NOMO-1 (cell line): ENCODE measurements around the gene PRR14.
"Not testable (repeated sequence)": the region's sequence is repeated elsewhere in the genome, so short reads cannot be mapped to it uniquely, and the experiment has no call there.

Source experiments
- DNase-seq, 2 experiments: peaks; one replicate each; lab custom pipeline; 2025; ENCODE audit not compliant: unreplicated experiment in 2 of 2; lab: John Stamatoyannopoulos, UW

The PRR14 gene

GRCh38 chr16:30628628-30629540 lies 21.9 kb upstream of the PRR14 start:
- peak; percentile 62 to 81 for DNase-seq

DNA sequence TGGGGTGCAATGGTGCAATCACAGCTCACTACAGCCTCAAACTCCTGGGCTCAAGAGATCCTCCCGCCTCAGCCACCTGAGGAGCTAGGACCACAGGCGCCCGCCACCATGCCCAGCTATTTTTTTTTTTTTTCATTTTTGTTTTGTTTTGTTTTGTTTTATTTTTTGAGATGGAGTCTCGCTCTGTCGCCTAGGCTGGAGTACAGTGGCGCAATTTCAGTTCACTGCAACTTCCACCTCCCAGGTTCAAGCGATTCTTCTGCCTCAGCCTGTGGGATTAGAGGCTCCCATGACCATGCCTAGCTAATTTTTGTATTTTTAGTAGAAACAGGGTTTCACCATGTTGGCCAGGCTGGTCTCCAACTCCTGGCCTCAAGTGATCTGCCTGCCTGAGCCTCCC lies 18.3 kb upstream of the PRR14 start:
- not testable (repeated sequence) for DNase-seq

DNA sequence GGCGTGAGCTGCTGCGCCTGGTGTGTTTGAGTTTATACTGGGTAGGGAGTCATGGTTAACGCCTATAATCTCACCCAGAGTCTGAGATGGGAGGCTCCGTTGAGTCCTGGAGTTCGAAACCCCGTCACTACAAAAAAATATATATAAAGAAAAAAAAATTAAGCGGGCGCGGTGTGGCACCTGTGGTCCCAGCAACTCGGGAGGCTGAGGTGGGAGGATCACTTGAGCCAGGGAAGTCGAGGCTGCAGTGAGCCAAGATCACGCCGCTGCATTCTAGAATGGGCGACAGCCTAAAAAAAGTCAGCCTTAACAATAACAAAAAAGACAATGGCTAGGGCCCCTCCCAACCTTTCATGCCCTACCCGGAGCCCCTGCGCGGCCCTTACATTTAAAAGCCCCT lies 17.2 kb upstream of the PRR14 start:
- no peak for DNase-seq

- DNase-seq: no peak
These were observed 14.2 kb upstream of the PRR14 start for GRCh38 chr16:30636599-30636998.

GRCh38 chr16:30637139-30637538 lies 13.6 kb upstream of the PRR14 start:
- DNase-seq: not testable (repeated sequence)

GRCh38 chr16:30637944-30638343 lies 12.8 kb upstream of the PRR14 start:
- peak in 1 of 2 experiments; percentile 50 for DNase-seq

- no peak for DNase-seq
These were observed 9.3 kb upstream of the PRR14 start for GRCh38 chr16:30641378-30641982.

- DNase-seq: no peak
These were observed 6.4 kb upstream of the PRR14 start for GRCh38 chr16:30644334-30644830.

DNA sequence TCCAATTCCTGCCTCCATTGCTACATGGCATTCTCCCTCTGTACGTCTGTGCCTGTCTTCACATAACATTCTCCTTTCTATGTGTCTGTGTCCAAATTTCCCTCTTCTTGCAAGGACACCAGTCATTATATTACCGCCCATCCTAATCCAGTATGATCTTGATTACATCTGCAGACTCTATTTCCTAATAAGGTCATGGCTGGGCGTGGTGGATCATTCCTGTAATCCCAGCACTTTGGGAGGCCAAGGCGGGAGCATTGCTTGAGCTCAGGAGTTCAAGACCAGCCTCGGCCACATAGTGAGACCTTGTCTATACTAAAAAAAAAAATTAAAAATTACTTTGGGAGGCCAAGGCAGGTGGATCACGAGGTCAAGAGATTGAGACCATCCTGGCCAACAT lies 5.0 kb upstream of the PRR14 start:
- no peak for DNase-seq

DNA sequence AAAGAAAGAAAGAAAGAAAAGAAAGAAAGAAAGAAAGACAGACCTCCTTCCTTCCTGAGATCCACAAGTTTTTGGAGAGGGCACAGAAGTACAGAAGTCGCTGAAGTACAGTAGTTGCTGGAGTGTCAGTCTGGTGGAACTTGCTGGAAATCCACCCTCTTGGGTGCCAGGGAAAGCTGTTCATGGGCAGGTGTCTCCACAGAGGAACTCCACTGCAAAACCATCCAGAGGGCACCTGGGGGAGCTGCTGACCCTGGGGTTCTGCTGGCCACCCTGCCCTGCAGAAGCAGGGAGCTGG lies 3.5 kb upstream of the PRR14 start:
- no peak for DNase-seq

- peak; percentile 38 to 44 for DNase-seq
These were observed 913 bp upstream of the PRR14 start for GRCh38 chr16:30649725-30650368.

DNA sequence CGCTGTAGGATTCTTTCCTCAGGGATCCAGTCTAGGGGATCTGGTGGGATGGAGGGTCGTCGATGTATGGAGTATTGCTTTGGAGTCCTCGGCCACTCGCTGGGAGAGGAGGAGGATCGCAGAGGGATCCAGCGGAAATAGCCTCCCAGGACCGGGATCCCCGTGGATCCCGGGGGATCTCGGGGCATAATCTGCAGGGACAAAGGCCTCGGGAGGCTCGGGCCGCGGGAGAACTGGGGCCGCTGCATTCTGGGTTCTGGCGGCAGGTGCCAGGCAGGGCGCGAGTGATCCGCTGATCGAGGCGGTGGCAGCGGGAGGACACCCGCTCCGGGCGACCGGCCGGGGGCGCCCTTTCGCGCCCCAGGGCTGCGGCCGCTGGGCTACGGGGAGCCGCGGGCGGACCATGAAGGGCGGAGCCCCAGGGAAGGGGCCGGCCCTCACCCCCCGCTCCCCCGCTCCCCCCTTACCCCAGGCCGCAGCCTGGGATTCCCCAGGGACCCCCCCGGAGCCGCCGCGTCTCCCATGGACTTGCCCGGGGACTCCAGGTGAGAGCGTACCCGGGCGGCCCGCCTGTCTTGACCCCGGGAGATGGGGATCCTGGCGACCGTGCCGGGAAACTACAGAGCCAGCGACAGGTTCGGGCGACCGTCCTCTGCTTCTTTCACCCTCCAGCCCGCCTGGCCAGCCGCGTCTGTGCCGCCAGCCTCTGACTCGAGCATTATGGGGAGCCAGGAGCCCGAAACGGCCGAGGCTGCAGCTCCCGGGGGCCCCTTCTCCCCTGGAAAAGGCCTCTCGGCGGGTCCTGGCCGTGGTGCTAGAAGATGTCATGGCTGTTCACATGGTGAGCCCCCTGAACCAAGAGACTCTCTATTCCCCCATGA lies 604 bp downstream of the PRR14 start:
- peak; percentile 68 to 83 for DNase-seq

- no peak for DNase-seq
These were observed 1.2 kb downstream of the PRR14 start for GRCh38 chr16:30652005-30652296.

DNA sequence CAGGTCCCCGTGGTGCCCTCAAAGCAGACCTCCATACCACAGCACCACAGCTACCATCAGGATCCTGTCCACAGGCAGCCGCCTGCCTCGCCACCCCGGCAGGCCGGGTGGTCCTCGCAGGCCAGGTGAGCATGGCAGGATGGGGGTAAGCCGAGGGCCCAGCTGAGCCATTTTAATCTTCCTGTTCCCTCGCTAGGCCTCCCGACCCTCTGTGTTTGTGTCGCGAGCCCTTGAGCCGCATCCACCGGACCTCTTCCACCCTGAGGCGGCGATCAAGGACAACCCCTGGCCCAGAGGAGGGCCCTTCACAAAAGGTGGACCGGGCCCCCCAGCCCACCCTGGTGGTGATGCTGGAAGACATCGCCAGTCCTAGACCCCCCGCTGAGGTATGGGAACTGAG lies 2.0 kb downstream of the PRR14 start:
- DNase-seq: no peak

GRCh38 chr16:30654856-30655255 lies 4.1 kb downstream of the PRR14 start:
- no peak for DNase-seq

- DNase-seq: no peak
These were observed 5.1 kb downstream of the PRR14 start for GRCh38 chr16:30655815-30656347.

DNA sequence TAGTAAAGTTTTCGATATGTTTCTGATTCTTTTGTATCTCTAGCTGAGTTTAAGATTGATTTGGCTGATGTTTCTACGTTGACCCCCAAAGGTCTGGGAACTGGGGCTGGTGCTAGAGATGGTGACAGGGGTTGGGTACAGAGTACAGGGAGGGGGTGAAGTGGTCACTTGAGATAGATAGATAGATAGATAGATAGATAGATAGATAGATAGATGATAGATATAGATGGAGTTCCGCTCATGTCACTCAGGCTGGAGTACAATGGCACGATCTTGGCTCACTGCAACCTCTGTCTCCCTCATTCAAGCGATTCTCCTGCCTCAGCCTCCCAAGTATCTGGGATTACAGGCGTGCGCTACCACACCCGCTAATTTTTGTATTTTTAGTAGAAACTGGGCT lies 5.6 kb downstream of the PRR14 start:
- no peak for DNase-seq

DNA sequence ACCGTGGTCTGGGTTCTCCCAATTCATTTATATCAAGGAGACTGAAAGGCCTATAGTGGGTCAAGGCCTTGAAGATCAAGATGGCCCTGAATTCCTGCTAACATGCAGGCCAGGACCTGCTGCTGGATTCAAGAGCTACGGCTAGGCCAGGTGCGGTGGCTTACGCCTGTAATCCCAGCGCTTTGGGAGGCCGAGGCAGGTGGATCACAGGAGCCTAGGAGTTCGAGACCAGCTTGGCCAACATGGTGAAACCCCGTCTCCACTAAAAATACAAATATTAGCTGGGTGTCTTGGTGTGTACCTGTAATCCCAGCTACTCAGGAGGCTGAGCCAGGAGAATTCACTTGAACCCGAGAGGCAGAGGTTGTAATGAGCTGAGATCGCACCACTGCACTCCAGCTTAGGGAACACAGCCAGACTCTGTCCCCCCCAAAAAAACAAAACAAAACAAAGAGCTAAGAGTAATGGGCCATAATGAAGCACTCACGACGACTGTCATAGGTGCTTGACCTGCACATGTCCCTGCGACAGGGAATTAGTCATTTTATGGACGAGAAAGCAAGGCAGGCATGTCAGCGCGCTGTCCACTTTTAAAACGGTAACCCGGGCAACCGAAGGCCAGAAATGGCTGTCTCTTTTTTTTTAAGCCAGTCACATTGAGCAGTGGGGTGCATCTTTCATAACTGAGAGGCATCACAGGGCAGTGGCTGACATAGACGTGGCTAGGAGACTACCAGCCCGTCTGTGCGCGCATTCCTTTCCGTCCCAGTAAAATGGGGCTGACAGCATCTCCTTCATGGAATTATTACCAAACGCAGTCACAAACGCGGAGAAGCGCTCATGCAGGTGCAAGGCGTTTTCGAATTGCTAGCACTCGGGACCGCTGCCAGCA lies 6.5 kb downstream of the PRR14 start:
- DNase-seq: peak in 1 of 2 experiments; percentile 46

GRCh38 chr16:30657866-30658730 lies 7.3 kb downstream of the PRR14 start, which contains the start of gene FBRS:
Gene FBRS, plus strand, starts transcription at chr16:30658431. Its CDS starts 1,088 bp downstream, at chr16:30659519.
- DNase-seq: peak; percentile 99 to 100
